Lower lobe of right lung (tissue), 2 donors: Measurements from ENCODE around the gene BPGM. TPM values are rescaled to one million over a fixed set of nuclear protein-coding genes. Genes with fewer than 3 reads are reported as not detected.

Source experiments
- ATAC-seq, 2 donors: fragments of 200-7000 bp; cut with Tn5 transposase; one replicate each; pipeline ENCODE4 v1.9.1; 2020 to 2022; ENCODE audit warnings: mild to moderate bottlenecking in 2 of 2, moderate library complexity in 2 of 2
- DNase-seq: peaks from one replicate; pipeline ENCODE4 v3.0.0-alpha.2; 2020
- H3K27ac ChIP-seq: fragments of 200-600 bp; one replicate; pipeline ENCODE4 v1.8.0; 2022
- H3K27me3 ChIP-seq: fragments of 200-600 bp; one replicate; pipeline ENCODE4 v1.8.0; 2022; ENCODE audit warnings: low read depth
- H3K36me3 ChIP-seq: fragments of 200-600 bp; one replicate; pipeline ENCODE4 v1.8.0; 2022; ENCODE audit warnings: mild to moderate bottlenecking
- H3K4me1 ChIP-seq: fragments of 200-600 bp; one replicate; pipeline ENCODE4 v1.8.0; 2022
- H3K4me3 ChIP-seq: fragments of 200-600 bp; one replicate; pipeline ENCODE4 v1.8.0; 2022; ENCODE audit warnings: mild to moderate bottlenecking
- H3K9me3 ChIP-seq: fragments of 200-600 bp; one replicate; pipeline ENCODE4 v1.8.0; 2022
- intact Hi-C: fragments of 100-400 bp; cut with DNase I; formaldehyde crosslinking; loops from one replicate; pipeline ENCODE4 v1.11.0; 2022
- total RNA-seq: library from RNA; stranded (reverse); fragmentation: NEBNext Ultra II Directional; extraction: Animal tissue kit (Norgen Biotek cat#: 25700); gene quantifications from one replicate; pipeline ENCODE4 v1.2.1, GENCODE V29; 2021
- TF ChIP-seq, protein P1 (sequence below): fragments of 200-600 bp; IDR thresholded peaks from one replicate; pipeline ENCODE4 v1.8.0; 2022; ENCODE audit warnings: antibody characterized with exemption, mild to moderate bottlenecking
- donor health status: DM: no; HTN: yes; CAD: no; lungs with severe emphysema.

BPGM gene
- total RNA-seq, 1 donor from 2014 or later = 16.9 TPM

DNA sequence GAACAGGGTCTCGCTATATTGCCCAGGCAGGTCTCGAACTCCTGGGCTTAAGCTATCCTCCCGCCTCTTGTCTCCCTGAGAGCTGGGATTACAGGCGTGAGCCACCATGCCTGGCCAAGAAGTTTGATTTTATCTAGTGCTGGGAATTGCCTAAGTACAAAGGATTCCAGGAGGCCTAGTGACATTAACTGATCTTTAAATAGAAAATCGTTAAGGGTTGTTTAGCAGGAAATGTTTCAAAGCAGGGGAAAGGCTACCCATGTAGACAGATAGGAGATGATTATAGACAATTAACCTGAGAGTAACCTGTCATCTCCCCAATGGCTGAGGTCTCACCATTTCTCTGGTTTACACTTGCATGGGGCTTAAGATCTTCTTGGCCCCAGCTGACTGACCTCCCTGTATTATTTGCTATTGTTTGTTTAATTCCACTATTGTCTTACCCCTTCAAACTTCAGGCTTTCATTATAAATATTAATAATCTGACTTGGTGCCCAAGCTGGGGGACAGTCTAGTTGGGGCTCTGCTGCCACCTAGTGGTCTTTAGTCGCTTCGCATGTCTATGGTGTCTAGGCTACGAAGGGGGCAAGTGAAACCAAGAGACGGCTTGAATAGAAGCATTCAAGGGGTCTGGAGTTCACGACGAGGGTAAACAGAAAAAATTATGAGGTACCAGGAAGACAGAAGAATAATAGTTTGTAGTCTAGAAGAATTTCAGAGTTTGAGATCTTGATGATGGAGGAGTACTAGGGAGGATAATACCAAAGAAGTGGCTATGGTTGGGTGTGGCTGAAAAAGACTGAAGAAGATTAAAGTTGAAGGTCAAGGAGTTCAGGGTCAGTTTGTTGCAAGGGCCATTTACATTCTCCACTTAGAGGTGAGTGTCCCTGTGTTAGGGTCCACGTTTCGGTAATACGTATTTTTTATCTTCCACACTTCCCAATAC is 40.4 kb upstream of the BPGM start:
- H3K9me3 ChIP-seq = no peaks in the 10 kb centered on the region
- intact Hi-C loops = loop anchor here (10.0 kb wide), 2 partner anchors 91 to 171 kb away; no protein-coding TSS in a partner anchor
- ATAC-seq (peak; percentile 91), DNase-seq (peak; percentile 52)
- no peaks in the 10 kb centered on the region for H3K36me3 ChIP-seq
- no peaks in the 10 kb centered on the region for H3K27me3 ChIP-seq
- H3K27ac ChIP-seq = peak overlapping the region; percentile 10
- TF ChIP-seq, protein P1, sequence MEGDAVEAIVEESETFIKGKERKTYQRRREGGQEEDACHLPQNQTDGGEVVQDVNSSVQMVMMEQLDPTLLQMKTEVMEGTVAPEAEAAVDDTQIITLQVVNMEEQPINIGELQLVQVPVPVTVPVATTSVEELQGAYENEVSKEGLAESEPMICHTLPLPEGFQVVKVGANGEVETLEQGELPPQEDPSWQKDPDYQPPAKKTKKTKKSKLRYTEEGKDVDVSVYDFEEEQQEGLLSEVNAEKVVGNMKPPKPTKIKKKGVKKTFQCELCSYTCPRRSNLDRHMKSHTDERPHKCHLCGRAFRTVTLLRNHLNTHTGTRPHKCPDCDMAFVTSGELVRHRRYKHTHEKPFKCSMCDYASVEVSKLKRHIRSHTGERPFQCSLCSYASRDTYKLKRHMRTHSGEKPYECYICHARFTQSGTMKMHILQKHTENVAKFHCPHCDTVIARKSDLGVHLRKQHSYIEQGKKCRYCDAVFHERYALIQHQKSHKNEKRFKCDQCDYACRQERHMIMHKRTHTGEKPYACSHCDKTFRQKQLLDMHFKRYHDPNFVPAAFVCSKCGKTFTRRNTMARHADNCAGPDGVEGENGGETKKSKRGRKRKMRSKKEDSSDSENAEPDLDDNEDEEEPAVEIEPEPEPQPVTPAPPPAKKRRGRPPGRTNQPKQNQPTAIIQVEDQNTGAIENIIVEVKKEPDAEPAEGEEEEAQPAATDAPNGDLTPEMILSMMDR = peak; percentile 92
- no peak overlapping the region for H3K4me3 ChIP-seq
- peaks cover 13% of the 10 kb centered on the region for H3K4me1 ChIP-seq

- TF ChIP-seq, protein P1 = no peak
- Histone ChIP-seq H3K4me3 (no peak overlapping the region), H3K9me3 (no peaks in the 10 kb centered on the region), H3K27ac (no peak overlapping the region), H3K4me1 (peaks cover 9% of the 10 kb centered on the region), H3K27me3 (no peaks in the 10 kb centered on the region), H3K36me3 (no peaks in the 10 kb centered on the region)
- intact Hi-C loops = no loop called here
- ATAC-seq (no peak), DNase-seq (no peak)
These were observed 35.0 kb upstream of the BPGM start for GRCh38 chr7:134611611-134612151.

GRCh38 chr7:134612197-134612596 is 34.5 kb upstream of the BPGM start:
- no peak overlapping the region for H3K4me3 ChIP-seq
- H3K9me3 ChIP-seq = no peaks in the 10 kb centered on the region
- peaks cover 9% of the 10 kb centered on the region for H3K4me1 ChIP-seq
- TF ChIP-seq, protein P1 = no peak
- no peak overlapping the region for H3K27ac ChIP-seq
- intact Hi-C loops = no loop called here
- DNase-seq (no peak), ATAC-seq (no peak)
- H3K36me3 ChIP-seq = no peaks in the 10 kb centered on the region
- H3K27me3 ChIP-seq = no peaks in the 10 kb centered on the region

GRCh38 chr7:134613623-134614347 is 32.9 kb upstream of the BPGM start:
- no peak overlapping the region for H3K4me3 ChIP-seq
- TF ChIP-seq, protein P1 = no peak
- no peaks in the 10 kb centered on the region for H3K36me3 ChIP-seq
- H3K27me3 ChIP-seq = no peaks in the 10 kb centered on the region
- H3K4me1 ChIP-seq = peaks cover 9% of the 10 kb centered on the region
- no peak for DNase-seq
- no peak overlapping the region for H3K27ac ChIP-seq
- no peaks in the 10 kb centered on the region for H3K9me3 ChIP-seq
- intact Hi-C loops = no loop called here
- ATAC-seq = peak in 1 of 2 donors; percentile 62

- H3K4me1 ChIP-seq = peaks cover 9% of the 10 kb centered on the region
- intact Hi-C loops = no loop called here
- ATAC-seq (no peak), DNase-seq (no peak)
- H3K36me3 ChIP-seq = no peaks in the 10 kb centered on the region
- no peak overlapping the region for H3K27ac ChIP-seq
- no peaks in the 10 kb centered on the region for H3K27me3 ChIP-seq
- no peak overlapping the region for H3K4me3 ChIP-seq
- TF ChIP-seq, protein P1 = no peak
- no peaks in the 10 kb centered on the region for H3K9me3 ChIP-seq
These were observed 30.0 kb upstream of the BPGM start for GRCh38 chr7:134616611-134617010.
